CD4-positive, alpha-beta T cell (primary cell): Measurements from ENCODE around the gene RNF157. TPM values are rescaled to one million over a fixed set of nuclear protein-coding genes. Genes with fewer than 3 reads are reported as not detected.

Experiments used
- ATAC-seq: fragments of 200-7000 bp; cut with Tn5 transposase; one replicate; pipeline ENCODE4 v1.10.0; 2022; ENCODE audit warnings: mild to moderate bottlenecking; ENCODE audit not compliant: poor library complexity
- CTCF ChIA-PET: fragments of 350-600 bp; sonication (Branson Sonifier 250); formaldehyde crosslinking; loops from one replicate; lab custom pipeline; 2021; ENCODE audit warnings: antibody characterized with exemption, inconsistent platforms; lab: Charles Lee
- POLR2A ChIA-PET: fragments of 350-600 bp; sonication (Branson Sonifier 250); formaldehyde crosslinking; loops from one replicate; lab custom pipeline; 2021; ENCODE audit warnings: antibody characterized with exemption, inconsistent platforms; lab: Charles Lee
- DNase-seq, 14 experiments: peaks; one replicate each; pipeline ENCODE4 v3.0.0-alpha.2; 2013 to 2020; ENCODE audit warnings: mixed read lengths in 2 of 14
- H3K27ac ChIP-seq, 2 donors: one replicate each; pipeline versions ENCODE4 v1.5.1 to v1.7.0; 2013; ENCODE audit warnings: low read length in 2 of 2, low read depth in 1 of 2, mild to moderate bottlenecking in 1 of 2
- H3K27me3 ChIP-seq, 2 experiments: 1 replicate in 1 of 2; 2 replicates in 1 of 2; pipeline versions ENCODE4 v1.6.1 to v1.7.0; 2013; ENCODE audit warnings: low read length in 2 of 2, control low read depth in 1 of 2, mild to moderate bottlenecking in 1 of 2, moderate library complexity in 1 of 2; ENCODE audit not compliant: insufficient read depth in 2 of 2, control insufficient read depth in 1 of 2
- H3K36me3 ChIP-seq: one replicate; pipeline ENCODE4 v1.6.1; 2013; ENCODE audit warnings: low read length, control low read depth; ENCODE audit not compliant: insufficient read depth
- H3K4me1 ChIP-seq: one replicate; pipeline ENCODE4 v1.6.1; 2013; ENCODE audit warnings: low read length, control low read depth; ENCODE audit not compliant: insufficient read depth
- H3K4me3 ChIP-seq: one replicate; pipeline ENCODE4 v1.5.1; 2013; ENCODE audit warnings: mild to moderate bottlenecking, low read length, moderate library complexity
- H3K9me3 ChIP-seq, 2 experiments: 1 replicate in 1 of 2; 2 replicates in 1 of 2; pipeline versions ENCODE4 v1.6.1 to v1.7.0; 2013; ENCODE audit warnings: low read length in 2 of 2, mild to moderate bottlenecking in 2 of 2, control low read depth in 1 of 2, moderate library complexity in 1 of 2; ENCODE audit not compliant: control insufficient read depth in 1 of 2, insufficient read depth in 1 of 2
- H3K27ac Mint-ChIP-seq: one replicate; pipeline ENCODE4 v1.8.0; 2020; ENCODE audit warnings: mixed read lengths
- H3K27me3 Mint-ChIP-seq: one replicate; pipeline ENCODE4 v1.8.0; 2021; ENCODE audit warnings: mixed read lengths
- H3K36me3 Mint-ChIP-seq: one replicate; pipeline ENCODE4 v1.8.0; 2021; ENCODE audit warnings: low read depth, mixed read lengths
- H3K4me1 Mint-ChIP-seq: one replicate; pipeline ENCODE4 v1.8.0; 2021; ENCODE audit warnings: low read depth, mixed read lengths
- H3K4me3 Mint-ChIP-seq: one replicate; pipeline ENCODE4 v1.8.0; 2020; ENCODE audit warnings: mild to moderate bottlenecking, mixed read lengths
- H3K9me3 Mint-ChIP-seq: one replicate; pipeline ENCODE4 v1.8.0; 2020; ENCODE audit warnings: mixed read lengths
- intact Hi-C, 2 experiments: fragments of 100-400 bp; cut with DNase I in 1 of 2; cut with micrococcal nuclease in 1 of 2; formaldehyde crosslinking; loops; one replicate each; pipeline versions ENCODE4 v1.15.1 to v1.9.0; 2023 to 2025; cut with DNase I, micrococcal nuclease
- total RNA-seq, 174 experiments: library from RNA in 2 of 174; stranded (reverse) in 2 of 174; gene quantifications; one replicate each; pipeline ENCODE4 v1.2.3 and lab custom pipeline; 2021 to 2026
- TF ChIP-seq, protein P1 (sequence below): fragments of 200-600 bp; IDR thresholded peaks from one replicate; pipeline ENCODE4 v1.8.0; 2022; ENCODE audit warnings: antibody characterized with exemption, mild to moderate bottlenecking

The RNF157 gene
- total RNA-seq, 2 experiments from 2014 or later = 18.5 to 21.1 TPM

DNA sequence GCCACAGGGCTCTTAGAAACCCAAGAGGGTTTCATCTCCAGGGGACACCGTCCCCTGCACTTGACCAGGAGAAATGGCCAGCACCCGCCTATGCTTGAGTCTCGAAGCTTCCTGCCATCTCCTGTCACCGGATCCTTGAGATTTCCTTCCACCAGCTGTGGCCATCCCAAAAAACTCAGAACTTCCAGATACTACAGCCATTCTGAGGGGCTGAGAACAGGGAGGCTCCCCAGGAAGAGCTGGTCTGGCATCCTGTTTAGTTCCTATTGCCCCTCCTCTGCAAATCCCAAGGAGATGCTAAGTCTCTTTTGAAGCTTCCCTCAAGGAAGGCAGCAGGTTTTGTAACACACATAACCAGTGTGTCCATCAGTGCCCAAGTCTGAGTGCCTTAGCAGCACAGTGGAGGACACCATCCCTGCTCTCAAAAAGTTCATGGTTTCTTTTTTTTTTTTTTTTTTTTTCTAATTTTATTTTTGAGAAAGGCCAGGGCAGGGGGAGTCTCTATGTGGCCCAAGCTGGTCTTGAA lies 26.8 kb upstream of the RNF157 start:
- ATAC-seq (no peak), DNase-seq (no peak)
- peaks cover 51% of the 10 kb centered on the region for H3K36me3 Mint-ChIP-seq
- CTCF ChIA-PET = interaction anchor here (0.7 to 6.5 kb wide), 7 partner anchors 13 to 146 kb away, joined by 4 to 29 read pairs (median 9); partner anchors contain the start of gene FOXJ1
- Histone ChIP-seq H3K27ac (peak overlapping the region; percentile 77 to 91), H3K36me3 (peaks cover 53% of the 10 kb centered on the region), H3K27me3 (no peaks in the 10 kb centered on the region), H3K4me1 (peaks cover 84% of the 10 kb centered on the region), H3K9me3 (no peaks in the 10 kb centered on the region), H3K4me3 (peak overlapping the region; percentile 73)
- peak overlapping the region; percentile 96 for H3K4me3 Mint-ChIP-seq
- TF ChIP-seq, protein P1, sequence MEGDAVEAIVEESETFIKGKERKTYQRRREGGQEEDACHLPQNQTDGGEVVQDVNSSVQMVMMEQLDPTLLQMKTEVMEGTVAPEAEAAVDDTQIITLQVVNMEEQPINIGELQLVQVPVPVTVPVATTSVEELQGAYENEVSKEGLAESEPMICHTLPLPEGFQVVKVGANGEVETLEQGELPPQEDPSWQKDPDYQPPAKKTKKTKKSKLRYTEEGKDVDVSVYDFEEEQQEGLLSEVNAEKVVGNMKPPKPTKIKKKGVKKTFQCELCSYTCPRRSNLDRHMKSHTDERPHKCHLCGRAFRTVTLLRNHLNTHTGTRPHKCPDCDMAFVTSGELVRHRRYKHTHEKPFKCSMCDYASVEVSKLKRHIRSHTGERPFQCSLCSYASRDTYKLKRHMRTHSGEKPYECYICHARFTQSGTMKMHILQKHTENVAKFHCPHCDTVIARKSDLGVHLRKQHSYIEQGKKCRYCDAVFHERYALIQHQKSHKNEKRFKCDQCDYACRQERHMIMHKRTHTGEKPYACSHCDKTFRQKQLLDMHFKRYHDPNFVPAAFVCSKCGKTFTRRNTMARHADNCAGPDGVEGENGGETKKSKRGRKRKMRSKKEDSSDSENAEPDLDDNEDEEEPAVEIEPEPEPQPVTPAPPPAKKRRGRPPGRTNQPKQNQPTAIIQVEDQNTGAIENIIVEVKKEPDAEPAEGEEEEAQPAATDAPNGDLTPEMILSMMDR = no peak
- POLR2A ChIA-PET = interaction anchor here (0.5 to 14.0 kb wide), 11 partner anchors 9 to 698 kb away, joined by 3 to 394 read pairs (median 6); partner anchors contain the start of gene RNF157
- no peaks in the 10 kb centered on the region for H3K27me3 Mint-ChIP-seq
- H3K27ac Mint-ChIP-seq = peak overlapping the region; percentile 98
- peaks cover 72% of the 10 kb centered on the region for H3K4me1 Mint-ChIP-seq
- intact Hi-C loops = loop anchor here in 1 of 2 experiments (5.0 kb wide), 1 partner anchor 125 kb away; the partner anchor contains the start of gene FOXJ1
- H3K9me3 Mint-ChIP-seq = no peaks in the 10 kb centered on the region

GRCh38 chr17:76266244-76266938 lies 26.1 kb upstream of the RNF157 start:
- H3K27me3 Mint-ChIP-seq = no peaks in the 10 kb centered on the region
- Histone ChIP-seq H3K9me3 (no peaks in the 10 kb centered on the region), H3K4me1 (peaks cover 84% of the 10 kb centered on the region), H3K36me3 (peaks cover 51% of the 10 kb centered on the region), H3K4me3 (peak overlapping the region; percentile 73), H3K27ac (peak overlapping the region; percentile 77 to 91), H3K27me3 (no peaks in the 10 kb centered on the region)
- ATAC-seq = no peak
- peak in 4 of 14 experiments; percentile 40 to 59 (median 50) for DNase-seq
- TF ChIP-seq, protein P1 = no peak
- ChIA-PET CTCF (interaction anchor here (0.7 to 6.5 kb wide), 7 partner anchors 14 to 145 kb away, joined by 4 to 29 read pairs (median 9); partner anchors contain the start of gene FOXJ1), POLR2A (interaction anchor here (0.6 to 14.0 kb wide), 10 partner anchors 8 to 286 kb away, joined by 3 to 394 read pairs (median 8); partner anchors contain the start of gene RNF157)
- H3K36me3 Mint-ChIP-seq = peaks cover 49% of the 10 kb centered on the region
- H3K4me3 Mint-ChIP-seq = peak overlapping the region; percentile 93
- intact Hi-C loops = loop anchor here in 1 of 2 experiments (5.0 kb wide), 1 partner anchor 124 kb away; the partner anchor contains the start of gene FOXJ1
- no peaks in the 10 kb centered on the region for H3K9me3 Mint-ChIP-seq
- H3K4me1 Mint-ChIP-seq = peaks cover 75% of the 10 kb centered on the region
- H3K27ac Mint-ChIP-seq = peak overlapping the region; percentile 98

DNA sequence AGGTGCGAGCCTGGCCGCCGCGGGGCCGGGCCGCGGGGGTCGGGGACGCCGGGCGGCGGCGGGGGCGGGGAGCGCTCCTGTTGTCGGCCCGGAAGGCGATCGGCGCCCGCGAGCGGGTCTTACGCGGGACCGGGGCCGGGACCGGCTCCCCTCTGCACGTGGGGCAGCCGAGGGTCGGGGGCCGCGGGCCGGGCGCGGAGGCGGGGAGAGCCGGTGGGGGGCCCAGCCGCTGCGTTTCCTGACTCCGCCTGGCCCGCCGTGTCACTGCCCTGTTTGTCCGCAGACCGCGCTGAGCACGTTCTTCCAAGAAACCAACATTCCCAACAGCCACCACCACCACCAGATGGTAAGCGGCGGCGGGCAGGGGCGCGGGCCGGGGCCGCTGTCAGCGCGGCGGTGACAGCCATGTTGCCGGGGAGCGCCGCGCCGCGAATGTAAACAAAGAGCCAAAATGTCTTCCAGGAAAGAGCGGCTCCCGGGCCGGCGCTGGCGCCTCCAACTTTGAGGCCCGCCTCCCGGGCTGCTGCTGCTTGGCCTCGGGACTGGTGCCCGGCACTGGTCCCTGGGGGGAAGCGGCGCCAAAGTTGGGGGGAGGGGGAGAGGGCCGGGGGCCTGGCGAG lies 25.4 kb upstream of the RNF157 start:
- H3K9me3 Mint-ChIP-seq = no peaks in the 10 kb centered on the region
- no peaks in the 10 kb centered on the region for H3K27me3 Mint-ChIP-seq
- peaks cover 44% of the 10 kb centered on the region for H3K36me3 Mint-ChIP-seq
- intact Hi-C loops = loop anchor here (1.0 to 5.0 kb wide), 4 partner anchors 25 to 123 kb away; partner anchors contain the start of genes RNF157 (in 2 of the 2) and FOXJ1 (in 1 of the 2)
- H3K36me3 ChIP-seq = peaks cover 44% of the 10 kb centered on the region
- ChIA-PET CTCF (interaction anchor here (0.9 to 6.5 kb wide), 8 partner anchors 14 to 144 kb away, joined by 3 to 29 read pairs (median 12); partner anchors contain the start of genes FOXJ1 and SPHK1), POLR2A (interaction anchor here (0.9 to 14.0 kb wide), 26 partner anchors 8 to 486 kb away, joined by 3 to 394 read pairs (median 11); partner anchors contain the start of genes EXOC7, FOXJ1, RNF157 and SRP68)
- peak in 12 of 14 experiments; percentile 46 to 81 (median 62) for DNase-seq
- peaks cover 68% of the 10 kb centered on the region for H3K4me1 Mint-ChIP-seq
- H3K9me3 ChIP-seq = no peaks in the 10 kb centered on the region
- peak overlapping the region; percentile 93 for H3K4me3 Mint-ChIP-seq
- no peaks in the 10 kb centered on the region for H3K27me3 ChIP-seq
- H3K4me3 ChIP-seq = peak overlapping the region; percentile 73
- H3K27ac ChIP-seq = peak overlapping the region; percentile 77 to 91
- peak overlapping the region; percentile 98 for H3K27ac Mint-ChIP-seq
- ATAC-seq = peak; percentile 7
- TF ChIP-seq, protein P1 = no peak
- peaks cover 78% of the 10 kb centered on the region for H3K4me1 ChIP-seq
